Measurements from ENCODE around the gene PSMA1.
"Not testable (repeated sequence)": the region's sequence is repeated elsewhere in the genome, so short reads cannot be mapped to it uniquely, and the experiment has no call there.

The PSMA1 gene
- total RNA-seq = 31.3 to 37.2 reads per million in 2 donors

DNA sequence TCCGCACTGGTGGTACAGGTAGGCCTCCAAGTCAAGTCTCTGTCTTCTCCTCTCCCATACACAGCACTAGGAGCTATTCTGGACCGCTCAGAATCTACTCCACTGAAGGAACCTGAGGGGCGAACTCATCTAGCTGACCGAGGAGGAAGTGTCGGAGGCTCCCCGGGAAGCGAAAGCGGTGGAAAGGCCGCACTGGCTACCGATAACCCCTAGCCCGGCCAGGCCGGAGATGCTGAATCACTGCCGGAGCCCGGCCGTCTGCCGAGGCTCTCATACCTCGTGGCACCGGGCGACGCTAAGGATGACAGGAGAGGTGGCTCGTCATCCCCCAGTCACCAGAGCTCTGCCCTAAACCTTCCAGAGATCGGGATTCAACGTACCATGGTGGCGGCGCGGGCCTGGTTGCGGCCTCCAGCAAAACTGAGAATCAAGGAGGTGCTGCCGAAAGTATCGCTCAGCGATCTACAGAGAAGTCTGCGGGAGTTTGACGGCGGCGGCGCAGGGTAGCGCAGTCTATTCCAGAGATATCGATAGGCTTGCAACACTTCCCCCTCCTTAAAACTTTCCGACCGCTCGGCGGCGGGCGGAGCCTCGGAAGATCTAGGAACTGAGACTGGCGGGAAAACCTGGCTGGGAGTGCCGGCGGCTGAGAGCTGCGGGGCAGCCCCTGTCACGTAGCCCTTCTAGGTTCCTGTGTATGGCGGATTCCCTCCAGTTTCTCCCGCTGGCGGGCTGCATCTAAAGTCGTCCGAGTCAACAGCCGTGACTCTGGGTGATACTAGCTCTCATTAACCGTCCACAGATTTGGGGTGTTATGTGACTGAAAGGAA lies at the start of gene PSMA1:
Gene PSMA1, minus strand, starts transcription at position 470 of the 830 bp plus-strand sequence. Its CDS starts 87 bp downstream, at position 383.
- DNase-seq = peak; percentile 86

- not testable (repeated sequence) for DNase-seq
Observed at GRCh38 chr11:14569516-14569915, 49.3 kb upstream of the PSMA1 start.

GRCh38 chr11:14567064-14567651 lies 47.0 kb upstream of the PSMA1 start:
- DNase-seq = no peak

GRCh38 chr11:14566331-14567063 lies 46.3 kb upstream of the PSMA1 start:
- no peak for DNase-seq

DNA sequence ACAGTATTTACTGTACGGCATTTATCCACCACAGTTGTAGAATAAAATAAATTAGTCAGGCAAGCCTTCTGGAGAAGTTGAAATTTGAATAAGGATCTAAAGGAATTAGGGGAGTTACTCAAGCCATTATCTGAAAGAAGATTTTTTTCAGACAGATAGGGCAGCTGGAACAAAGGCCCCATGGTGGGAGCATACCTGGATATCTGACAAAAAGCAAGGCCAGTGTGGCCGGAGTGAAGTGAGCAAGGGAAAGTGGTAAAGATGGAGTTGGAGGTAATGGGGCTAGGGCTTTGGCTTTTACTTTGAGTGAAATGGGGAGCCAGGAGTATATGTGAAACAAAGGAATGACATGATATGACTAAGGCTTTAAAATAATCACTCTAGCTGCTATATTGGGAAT lies 45.7 kb upstream of the PSMA1 start:
- no peak for DNase-seq

GRCh38 chr11:14555818-14556217 lies 35.6 kb upstream of the PSMA1 start:
- DNase-seq = no peak

GRCh38 chr11:14554959-14555358 lies 34.8 kb upstream of the PSMA1 start:
- no peak for DNase-seq

- no peak for DNase-seq
Observed at GRCh38 chr11:14552089-14552488, 31.9 kb upstream of the PSMA1 start.

- no peak for DNase-seq
Observed at GRCh38 chr11:14551380-14551779, 31.2 kb upstream of the PSMA1 start.

- DNase-seq = no peak
Observed at GRCh38 chr11:14549891-14550290, 29.7 kb upstream of the PSMA1 start.

GRCh38 chr11:14547440-14547839 lies 27.3 kb upstream of the PSMA1 start:
- DNase-seq = no peak

DNA sequence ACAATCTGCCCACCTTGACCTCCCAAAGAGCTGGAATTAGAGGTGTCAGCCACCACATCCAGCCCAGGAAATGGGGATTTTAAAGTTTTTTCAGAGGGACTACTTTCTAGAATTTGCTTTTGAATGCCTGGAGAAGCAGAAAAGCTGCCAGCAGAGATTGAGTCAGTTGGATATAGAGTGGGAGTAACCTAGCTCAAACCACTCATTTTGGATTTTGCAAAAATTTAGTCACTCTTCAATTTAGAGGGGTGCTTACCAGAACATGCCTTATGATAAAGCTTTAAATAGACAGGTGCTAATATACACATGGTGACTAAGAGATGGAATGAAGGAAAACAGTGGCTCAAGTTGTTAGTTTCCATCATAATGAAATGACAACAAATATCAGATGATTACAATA lies 26.5 kb upstream of the PSMA1 start:
- DNase-seq = no peak

DNA sequence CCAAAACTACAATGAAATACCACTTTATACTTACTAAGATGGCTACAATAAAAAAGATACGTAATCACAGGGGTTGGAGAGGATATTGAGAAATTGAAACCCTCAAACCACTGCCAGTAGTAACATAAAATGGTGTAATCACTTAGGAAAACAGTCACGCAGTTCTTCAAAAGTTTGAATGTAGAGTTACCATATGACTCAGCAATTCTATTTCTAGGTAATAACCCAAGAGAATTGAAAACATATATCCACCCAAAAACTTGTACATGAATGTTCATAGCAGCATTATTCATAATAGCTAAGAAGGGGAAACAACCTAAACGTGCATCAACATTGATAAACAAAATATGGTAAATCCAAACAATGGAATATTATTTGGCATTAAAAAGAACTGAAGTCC lies 24.4 kb upstream of the PSMA1 start:
- DNase-seq = no peak

- DNase-seq = no peak
Observed at GRCh38 chr11:14543260-14543659, 23.1 kb upstream of the PSMA1 start.

DNA sequence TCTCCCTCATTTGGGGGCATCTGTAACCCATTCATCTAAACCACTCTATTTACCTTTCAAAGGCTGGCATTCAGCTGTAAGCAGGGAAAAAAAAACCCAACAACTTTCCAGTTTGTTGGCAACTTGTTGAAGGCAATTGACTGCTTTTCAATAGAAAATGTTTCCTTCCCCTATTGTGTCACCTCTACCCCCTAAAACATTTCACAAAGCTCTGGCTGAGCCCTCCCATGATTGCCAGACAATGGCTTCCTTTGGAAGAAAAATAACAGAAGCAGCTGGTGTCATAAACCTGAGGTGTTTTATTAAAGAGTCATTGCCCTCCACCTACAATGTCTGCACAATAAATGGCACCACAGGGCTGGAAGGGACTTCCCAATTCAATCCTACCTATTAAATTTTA lies 22.1 kb upstream of the PSMA1 start:
- DNase-seq = no peak

- no peak for DNase-seq
Observed at GRCh38 chr11:14541192-14541947, 21.2 kb upstream of the PSMA1 start.

DNA sequence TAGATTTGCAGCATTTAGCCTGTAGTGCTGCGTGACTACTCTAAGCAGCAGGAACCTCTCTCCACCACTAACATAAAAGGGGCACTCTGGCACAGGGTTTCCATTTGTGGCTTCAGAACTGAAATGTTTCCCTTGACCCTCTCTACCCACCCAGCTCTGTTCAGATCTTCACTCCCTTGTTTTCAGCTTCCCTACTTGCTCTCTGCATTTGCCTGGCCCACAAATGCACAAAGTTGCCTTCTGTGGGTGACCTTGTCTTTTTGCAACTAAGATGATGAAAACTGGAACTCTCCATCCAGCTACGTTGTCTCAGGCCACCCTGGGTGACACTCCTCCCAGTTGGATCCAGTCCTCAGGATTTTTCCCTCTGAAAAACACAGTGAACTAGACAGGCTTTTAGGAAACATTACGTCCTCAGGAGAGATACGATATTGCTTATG lies 19.8 kb upstream of the PSMA1 start:
- DNase-seq = no peak

- no peak for DNase-seq
Observed at GRCh38 chr11:14538926-14539554, 18.9 kb upstream of the PSMA1 start.

- no peak for DNase-seq
Observed at GRCh38 chr11:14538271-14538925, 18.2 kb upstream of the PSMA1 start.

- no peak for DNase-seq
Observed at GRCh38 chr11:14537134-14537599, 17.0 kb upstream of the PSMA1 start.

DNA sequence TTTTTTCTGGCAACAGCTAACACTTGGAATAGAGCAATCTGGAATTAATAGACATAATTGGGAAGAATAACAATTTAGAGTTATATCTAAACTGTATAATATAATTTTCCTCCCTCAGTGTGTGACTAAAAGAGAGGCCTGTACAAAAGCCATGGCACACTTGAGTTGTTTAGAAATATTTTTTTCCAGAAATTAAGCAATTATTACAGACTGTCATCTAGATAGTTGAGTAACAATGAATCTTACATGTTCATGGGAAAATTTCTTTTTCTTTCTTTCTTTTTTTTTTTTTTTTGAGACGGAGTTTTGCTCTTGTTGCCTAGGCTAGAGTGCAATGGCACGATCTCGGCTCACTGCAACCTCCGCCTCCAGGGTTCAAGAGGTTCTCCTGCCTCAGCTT lies 15.0 kb upstream of the PSMA1 start:
- DNase-seq = not testable (repeated sequence)

- no peak for DNase-seq
Observed at GRCh38 chr11:14529951-14530350, 9.8 kb upstream of the PSMA1 start.
